Neural crest cell (in vitro differentiated cells): Measurements from ENCODE around the gene SPAG16. TPM values are rescaled to one million over a fixed set of nuclear protein-coding genes. Genes with fewer than 3 reads are reported as not detected.

Experiments
- DNase-seq: peaks from one replicate; pipeline ENCODE4 v3.0.0; 2021; ENCODE audit warnings: low read depth, mixed read lengths, low spot score
- H3K27ac Mint-ChIP-seq: one replicate; pipeline ENCODE4 v1.8.0; 2021; ENCODE audit warnings: mild to moderate bottlenecking, mixed read lengths; ENCODE audit not compliant: unreplicated experiment
- H3K27me3 Mint-ChIP-seq: 2 replicates; pipeline ENCODE4 v1.8.0; 2021; ENCODE audit warnings: low read depth, mild to moderate bottlenecking, mixed read lengths
- H3K36me3 Mint-ChIP-seq: 2 replicates; pipeline ENCODE4 v1.8.0; 2021; ENCODE audit warnings: low read depth, mild to moderate bottlenecking, mixed read lengths
- H3K4me1 Mint-ChIP-seq: 2 replicates; pipeline ENCODE4 v1.8.0; 2021; ENCODE audit warnings: mixed read lengths
- H3K4me3 Mint-ChIP-seq: one replicate; pipeline ENCODE4 v1.8.0; 2021; ENCODE audit warnings: mild to moderate bottlenecking, mixed read lengths
- H3K9me3 Mint-ChIP-seq: 2 replicates; pipeline ENCODE4 v1.8.0; 2021; ENCODE audit warnings: mixed read lengths
- CTCF ChIP-seq: fragments of 200-600 bp; sonication (generic); conservative IDR thresholded peaks from 2 replicates; pipeline ENCODE4 v1.5.0; 2021; ENCODE audit warnings: antibody characterized with exemption, mild to moderate bottlenecking
- total RNA-seq: library from RNA; stranded (reverse); gene quantifications from 2 replicates; pipeline ENCODE4 v1.2.1, GENCODE V29; 2021

The SPAG16 gene
- total RNA-seq, 1 donor from 2014 or later, result 29.0 TPM

- H3K4me1 Mint-ChIP-seq, result no peaks in the 10 kb centered on the region
- peaks cover 16% of the 10 kb centered on the region for H3K9me3 Mint-ChIP-seq
- peaks cover 7% of the 10 kb centered on the region for H3K36me3 Mint-ChIP-seq
- no peak for DNase-seq
- no peaks in the 10 kb centered on the region for H3K27me3 Mint-ChIP-seq
- H3K27ac Mint-ChIP-seq, result no peak overlapping the region
- no peak overlapping the region for H3K4me3 Mint-ChIP-seq
- no peak for TF ChIP-seq CTCF
Observed at GRCh38 chr2:214361116-214361515, 1076.9 kb downstream of the SPAG16 start.

DNA sequence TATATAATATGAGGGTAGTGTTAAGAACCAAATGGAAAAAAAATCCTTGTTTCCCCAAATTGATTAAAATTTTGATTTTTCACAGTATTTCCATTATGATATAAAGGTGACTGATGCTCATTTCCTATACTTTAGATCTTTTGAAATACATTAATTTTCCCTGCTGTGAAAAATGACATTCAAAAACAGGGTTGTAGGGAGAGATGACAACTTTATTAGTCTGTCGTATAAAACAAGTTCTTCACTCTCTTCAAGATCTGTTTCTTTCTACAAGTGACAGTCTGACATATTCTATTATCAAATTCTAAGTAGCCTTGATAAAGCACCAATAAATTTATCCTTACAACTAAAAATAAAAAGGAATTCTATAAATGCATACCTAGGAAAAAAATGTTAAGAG lies 1081.3 kb downstream of the SPAG16 start:
- Mint-ChIP-seq H3K27ac (no peak overlapping the region), H3K4me1 (no peaks in the 10 kb centered on the region)
- TF ChIP-seq CTCF, result no peak

GRCh38 chr2:214367171-214367570 lies 1082.9 kb downstream of the SPAG16 start:
- Mint-ChIP-seq H3K4me1 (no peaks in the 10 kb centered on the region), H3K36me3 (no peaks in the 10 kb centered on the region), H3K27me3 (no peaks in the 10 kb centered on the region), H3K4me3 (no peak overlapping the region), H3K9me3 (no peaks in the 10 kb centered on the region), H3K27ac (no peak overlapping the region)
- TF ChIP-seq CTCF, result no peak
- DNase-seq, result no peak

More for the DNA sequence above, 1081.3 kb downstream of the SPAG16 start:
- H3K36me3 Mint-ChIP-seq, result no peaks in the 10 kb centered on the region
- H3K27me3 Mint-ChIP-seq, result no peaks in the 10 kb centered on the region
- no peaks in the 10 kb centered on the region for H3K9me3 Mint-ChIP-seq
- no peak overlapping the region for H3K4me3 Mint-ChIP-seq
- DNase-seq, result no peak

GRCh38 chr2:214376618-214377285 lies 1092.5 kb downstream of the SPAG16 start:
- no peak overlapping the region for H3K4me3 Mint-ChIP-seq

DNA sequence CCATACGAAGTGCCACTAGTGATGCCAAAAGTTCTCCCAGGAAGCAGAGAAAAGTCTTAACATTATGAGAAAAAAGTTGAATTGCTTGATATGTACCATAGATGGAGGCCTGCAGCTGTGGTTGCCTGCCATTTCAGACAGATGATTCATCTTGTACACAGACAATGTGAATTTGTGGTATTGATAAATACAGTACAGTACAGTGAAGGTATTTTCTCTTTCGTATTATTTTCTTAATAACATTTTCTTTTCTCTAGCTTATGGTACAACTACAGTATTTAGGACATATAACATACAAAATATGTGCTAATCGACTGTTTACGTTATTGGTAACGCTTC lies 1093.0 kb downstream of the SPAG16 start:
- Mint-ChIP-seq H3K4me1 (peaks cover 6% of the 10 kb centered on the region), H3K27ac (no peak overlapping the region), H3K36me3 (no peaks in the 10 kb centered on the region)

More at GRCh38 chr2:214376618-214377285, 1092.5 kb downstream of the SPAG16 start:
- Mint-ChIP-seq H3K27ac (no peak overlapping the region), H3K27me3 (no peaks in the 10 kb centered on the region), H3K4me1 (peaks cover 6% of the 10 kb centered on the region), H3K36me3 (no peaks in the 10 kb centered on the region), H3K9me3 (no peaks in the 10 kb centered on the region)
- TF ChIP-seq CTCF, result no peak
- no peak for DNase-seq

More for the DNA sequence above, 1093.0 kb downstream of the SPAG16 start:
- H3K9me3 Mint-ChIP-seq, result no peaks in the 10 kb centered on the region
- H3K4me3 Mint-ChIP-seq, result no peak overlapping the region
- no peak for DNase-seq
- no peaks in the 10 kb centered on the region for H3K27me3 Mint-ChIP-seq
- TF ChIP-seq CTCF, result no peak
